AG04450 (cell line): Measurements from ENCODE around the gene CDKN1C. TPM values are rescaled to one million over a fixed set of nuclear protein-coding genes. Genes with fewer than 3 reads are reported as not detected.

Experiments used
- CTCF ChIA-PET: fragments of 300-600, 350-600 bp; formaldehyde crosslinking; extraction: SDS; loops from one replicate; lab custom pipeline; 2022; ENCODE audit warnings: antibody characterized with exemption, inconsistent platforms; lab: Charles Lee
- POLR2A ChIA-PET: fragments of 350-600 bp; formaldehyde crosslinking; extraction: SDS; loops from one replicate; lab custom pipeline; 2021; ENCODE audit warnings: antibody characterized with exemption, inconsistent platforms; lab: Yijun Ruan, JAX
- DNase-seq: peaks from one replicate; pipeline ENCODE4 v3.0.0-alpha.2; 2011; ENCODE audit warnings: low read depth, low spot score
- H3K27ac ChIP-seq: one replicate; pipeline ENCODE4 v1.5.1; 2012; ENCODE audit warnings: low read depth, low read length, control low read depth
- H3K27me3 ChIP-seq: one replicate; pipeline ENCODE4 v1.6.0; 2012; ENCODE audit warnings: low read length; ENCODE audit not compliant: control insufficient read depth, insufficient read depth
- H3K4me3 ChIP-seq: 2 replicates; pipeline ENCODE4 v1.5.1; 2011; ENCODE audit warnings: mild to moderate bottlenecking, low read depth, low read length, control low read depth
- H3K9me3 ChIP-seq: 2 replicates; pipeline ENCODE4 v1.5.1; 2012; ENCODE audit warnings: low read length; ENCODE audit not compliant: control insufficient read depth, insufficient read depth
- CTCF ChIP-seq: IDR thresholded peaks from 2 replicates; pipeline ENCODE4 v1.5.1; 2011; ENCODE audit warnings: low read depth, low read length, control low read depth, inconsistent platforms
- polyA plus RNA-seq: library from polyadenylated mRNA; depleted of rRNA; stranded (reverse); fragments of >200 nt; gene quantifications from 2 replicates; pipeline ENCODE4 v1.2.3, GENCODE V29; 2011

CDKN1C gene
- polyA plus RNA-seq, 1 experiment: 8.1 TPM

- peaks cover 3% of the 10 kb centered on the region; the same call in 1 of the 2 replicates for H3K9me3 ChIP-seq
- H3K27me3 ChIP-seq: no peaks in the 10 kb centered on the region
- ChIA-PET CTCF (interaction anchor here (2.1 kb wide), 1 partner anchor 365 kb away, joined by 8 read pairs; no protein-coding TSS in a partner anchor), POLR2A (no interaction called here)
- H3K4me3 ChIP-seq: no peak overlapping the region
- TF ChIP-seq CTCF: no peak
- no peak for DNase-seq
- H3K27ac ChIP-seq: no peak overlapping the region
Observed at GRCh38 chr11:2896047-2896446, 10.5 kb upstream of the CDKN1C start.

- POLR2A ChIA-PET: no interaction called here
- Histone ChIP-seq H3K4me3 (no peak overlapping the region), H3K9me3 (no peaks in the 10 kb centered on the region; the same call in 1 of the 2 replicates), H3K27me3 (no peaks in the 10 kb centered on the region), H3K27ac (no peak overlapping the region)
- no peak for DNase-seq
- no peak for TF ChIP-seq CTCF
- CTCF ChIA-PET: interaction anchor here (11.7 kb wide), 1 partner anchor 360 kb away, joined by 403 read pairs; no protein-coding TSS in a partner anchor
Observed at GRCh38 chr11:2893935-2894334, 8.4 kb upstream of the CDKN1C start.

- CTCF ChIA-PET: interaction anchor here (0.6 to 11.7 kb wide), 11 partner anchors 10 to 700 kb away, joined by 3 to 403 read pairs (median 4); a partner anchor contains a TSS
- no peak for DNase-seq
- H3K4me3 ChIP-seq: peak overlapping the region; percentile 63
- no peaks in the 10 kb centered on the region for H3K27me3 ChIP-seq
- peak overlapping the region; percentile 57 for H3K27ac ChIP-seq
- TF ChIP-seq CTCF: peak; percentile 28
- H3K9me3 ChIP-seq: no peaks in the 10 kb centered on the region; the same call in 1 of the 2 replicates
- POLR2A ChIA-PET: interaction anchor here (1.3 to 3.7 kb wide), 3 partner anchors 36 to 360 kb away, joined by 3 to 25 read pairs (median 22); partner anchors contain the start of gene PHLDA2
Observed at GRCh38 chr11:2892967-2893528, 7.5 kb upstream of the CDKN1C start.

GRCh38 chr11:2892215-2892966, 6.8 kb upstream of the CDKN1C start:
- H3K27ac ChIP-seq: peak overlapping the region; percentile 61
- H3K27me3 ChIP-seq: no peaks in the 10 kb centered on the region
- peak; percentile 91 for TF ChIP-seq CTCF
- no peaks in the 10 kb centered on the region; the same call in 1 of the 2 replicates for H3K9me3 ChIP-seq
- no peak for DNase-seq
- ChIA-PET CTCF (interaction anchor here (0.6 to 11.7 kb wide), 13 partner anchors 9 to 700 kb away, joined by 3 to 403 read pairs (median 4); a partner anchor contains a TSS), POLR2A (interaction anchor here (0.7 to 3.7 kb wide), 6 partner anchors 10 to 360 kb away, joined by 3 to 25 read pairs (median 4); partner anchors contain the start of genes NAP1L4 and PHLDA2)
- H3K4me3 ChIP-seq: peak overlapping the region; percentile 63
